ENCODE data around the gene KCNQ1.

KCNQ1 gene

DNA sequence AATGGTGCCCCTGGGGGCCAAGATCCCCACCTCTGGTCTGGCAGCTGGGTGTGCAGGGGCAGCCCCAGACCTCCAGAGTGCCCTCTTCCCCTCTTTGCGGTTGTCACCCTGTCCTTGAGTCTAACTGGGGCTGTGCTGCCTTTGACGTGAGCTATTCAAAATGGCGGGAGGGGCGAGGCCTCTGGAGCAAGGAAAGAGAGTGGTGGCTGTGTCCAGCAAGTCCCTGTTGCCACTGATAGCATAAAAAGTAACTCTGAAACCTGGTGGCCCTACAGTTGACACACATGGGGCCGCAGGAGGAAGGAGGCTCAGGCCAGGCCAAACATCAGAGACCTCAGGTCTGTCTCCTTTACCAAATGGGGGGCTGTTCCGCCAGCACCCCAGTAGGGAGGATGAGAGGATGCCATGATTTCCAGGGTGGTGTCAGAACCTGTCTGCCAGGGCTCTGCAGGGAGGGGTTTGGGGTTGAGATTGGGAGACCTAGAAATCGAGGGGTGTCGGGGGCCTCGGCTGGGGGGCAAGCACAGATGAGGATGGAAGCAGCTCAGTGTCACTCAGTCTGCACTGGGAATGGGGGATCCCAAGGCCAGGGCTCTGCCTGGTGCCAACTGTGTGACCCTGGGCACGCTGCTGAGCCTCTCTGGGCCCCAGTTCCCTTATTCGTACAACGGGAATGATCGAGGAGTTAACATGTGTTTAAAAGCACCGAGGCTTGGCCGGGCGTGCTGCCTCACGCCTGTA lies 304.2 kb downstream of the KCNQ1 start:
- H3K4me2 ChIP-seq (ENCODE audit: low read depth, low read length, poor library complexity, severe bottlenecking): no peak overlapping the region
- H3K9me2 ChIP-seq (replicated peaks; ENCODE audit: insufficient read depth, low read length): no peaks in the 10 kb centered on the region
- no peak overlapping the region for H3K4me3 ChIP-seq (ENCODE audit: insufficient read depth, low read length, poor library complexity, severe bottlenecking)
- H3K36me3 ChIP-seq (ENCODE audit: low read length): no peaks in the 10 kb centered on the region
- no peak overlapping the region for H3K9ac ChIP-seq (ENCODE audit: low read length)
- no peak overlapping the region for H2AFZ ChIP-seq (ENCODE audit: low read depth, low read length, severe bottlenecking)
- no peaks in the 10 kb centered on the region for H3K9me3 ChIP-seq (ENCODE audit: insufficient read depth, low read length)
- no peaks in the 10 kb centered on the region for H4K20me1 ChIP-seq (ENCODE audit: low read depth, low read length)
- H3K27ac ChIP-seq (ENCODE audit: low read depth, low read length): no peak overlapping the region
- H3K27me3 ChIP-seq (ENCODE audit: low read length): no peaks in the 10 kb centered on the region
- H3F3A ChIP-seq (ENCODE audit: insufficient read depth): no peaks in the 10 kb centered on the region
- TF ChIP-seq, protein P1, sequence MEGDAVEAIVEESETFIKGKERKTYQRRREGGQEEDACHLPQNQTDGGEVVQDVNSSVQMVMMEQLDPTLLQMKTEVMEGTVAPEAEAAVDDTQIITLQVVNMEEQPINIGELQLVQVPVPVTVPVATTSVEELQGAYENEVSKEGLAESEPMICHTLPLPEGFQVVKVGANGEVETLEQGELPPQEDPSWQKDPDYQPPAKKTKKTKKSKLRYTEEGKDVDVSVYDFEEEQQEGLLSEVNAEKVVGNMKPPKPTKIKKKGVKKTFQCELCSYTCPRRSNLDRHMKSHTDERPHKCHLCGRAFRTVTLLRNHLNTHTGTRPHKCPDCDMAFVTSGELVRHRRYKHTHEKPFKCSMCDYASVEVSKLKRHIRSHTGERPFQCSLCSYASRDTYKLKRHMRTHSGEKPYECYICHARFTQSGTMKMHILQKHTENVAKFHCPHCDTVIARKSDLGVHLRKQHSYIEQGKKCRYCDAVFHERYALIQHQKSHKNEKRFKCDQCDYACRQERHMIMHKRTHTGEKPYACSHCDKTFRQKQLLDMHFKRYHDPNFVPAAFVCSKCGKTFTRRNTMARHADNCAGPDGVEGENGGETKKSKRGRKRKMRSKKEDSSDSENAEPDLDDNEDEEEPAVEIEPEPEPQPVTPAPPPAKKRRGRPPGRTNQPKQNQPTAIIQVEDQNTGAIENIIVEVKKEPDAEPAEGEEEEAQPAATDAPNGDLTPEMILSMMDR (IDR thresholded peaks at IDR 0.05; ENCODE audit: insufficient read depth, low read length, poor library complexity, severe bottlenecking): no peak
- no peak for TF ChIP-seq EZH2phosphoT487 (conservative IDR thresholded peaks at IDR 0.05; ENCODE audit: low read length)
- no peaks in the 10 kb centered on the region for H3K79me2 ChIP-seq (ENCODE audit: insufficient read depth, low read length)

DNA sequence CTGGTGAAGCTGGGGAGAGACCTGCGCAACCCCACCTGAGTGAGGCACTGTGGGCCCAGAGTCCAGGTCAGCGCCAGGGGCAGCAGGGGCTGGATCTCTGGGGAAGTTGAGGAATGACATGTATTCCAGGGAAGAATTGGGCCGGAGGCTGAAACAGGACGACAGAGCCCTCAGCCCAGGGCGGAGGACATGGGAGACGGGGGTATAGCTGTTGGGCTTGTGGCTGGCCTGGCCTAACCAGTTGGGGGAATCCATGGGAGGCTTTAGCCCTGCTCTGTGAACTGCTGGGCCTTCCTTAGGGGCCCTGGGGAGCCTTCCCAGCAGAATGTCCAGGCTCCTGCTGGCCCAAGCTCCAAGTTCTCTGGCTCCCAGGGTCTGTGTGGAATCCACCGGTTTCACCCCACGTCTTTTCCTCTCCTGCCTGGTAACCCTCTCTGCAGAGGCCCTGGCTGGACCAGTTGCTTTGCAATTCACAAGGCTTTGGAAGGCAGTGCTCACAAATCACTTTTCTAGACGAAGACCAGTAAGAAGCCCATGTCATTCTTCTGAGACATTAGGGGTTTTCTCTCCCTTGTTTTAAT lies 305.4 kb downstream of the KCNQ1 start:
- TF ChIP-seq, protein P1 (IDR thresholded peaks at IDR 0.05; ENCODE audit: insufficient read depth, low read length, poor library complexity, severe bottlenecking): no peak
- TF ChIP-seq EZH2phosphoT487 (conservative IDR thresholded peaks at IDR 0.05; ENCODE audit: low read length): no peak
- H3K4me2 ChIP-seq (ENCODE audit: low read depth, low read length, poor library complexity, severe bottlenecking): no peak overlapping the region

DNA sequence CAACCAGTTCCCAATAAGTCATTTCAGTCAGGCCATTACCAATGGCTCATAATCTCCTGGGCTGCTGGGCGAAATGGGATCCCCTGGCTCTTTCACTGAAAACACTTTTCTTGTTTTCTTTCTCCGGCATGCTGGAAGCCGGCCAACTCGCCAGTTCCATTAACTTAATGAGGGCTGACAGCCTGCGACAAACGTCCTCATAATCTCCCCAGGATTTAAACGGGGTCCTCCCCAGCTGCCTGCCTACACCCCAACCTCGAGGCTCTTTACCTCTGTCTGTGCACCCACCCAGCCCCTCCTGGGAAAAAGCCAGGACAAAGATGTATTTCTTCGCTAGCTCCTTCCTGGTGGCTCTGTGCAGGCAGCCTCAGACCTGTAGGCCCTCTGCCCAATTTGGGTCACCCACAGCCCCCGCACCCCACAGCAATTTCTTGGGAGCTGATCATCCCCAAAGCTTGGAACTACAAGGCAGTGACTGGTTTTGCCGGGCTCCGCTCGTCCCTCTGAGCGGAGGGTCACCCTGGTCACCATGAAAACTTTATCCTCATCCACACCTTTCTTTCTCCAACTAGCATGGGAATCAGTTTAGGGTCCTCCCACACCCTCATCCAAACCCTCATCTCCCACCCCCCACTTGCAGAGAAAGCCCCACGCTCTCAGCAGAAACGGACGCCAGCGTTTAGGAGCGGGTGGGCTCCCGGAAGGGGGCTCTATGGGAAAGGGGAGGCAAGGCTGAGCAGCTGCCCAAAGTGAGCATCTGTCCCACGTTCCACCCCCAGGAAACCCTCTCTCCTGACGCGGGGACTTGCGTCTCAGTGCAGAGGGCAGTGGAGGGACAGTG lies 306.1 kb downstream of the KCNQ1 start:
- Histone ChIP-seq H2AFZ (ENCODE audit: low read depth, low read length, severe bottlenecking) (no peak overlapping the region), H3K36me3 (ENCODE audit: low read length) (no peaks in the 10 kb centered on the region), H3K27me3 (ENCODE audit: low read length) (no peaks in the 10 kb centered on the region), H3K9me2 (replicated peaks; ENCODE audit: insufficient read depth, low read length) (no peaks in the 10 kb centered on the region), H3K9ac (ENCODE audit: low read length) (no peak overlapping the region), H3F3A (ENCODE audit: insufficient read depth) (no peaks in the 10 kb centered on the region), H3K4me2 (ENCODE audit: low read depth, low read length, poor library complexity, severe bottlenecking) (no peak overlapping the region), H4K20me1 (ENCODE audit: low read depth, low read length) (no peaks in the 10 kb centered on the region), H3K27ac (ENCODE audit: low read depth, low read length) (no peak overlapping the region), H3K79me2 (ENCODE audit: insufficient read depth, low read length) (no peaks in the 10 kb centered on the region), H3K4me3 (ENCODE audit: insufficient read depth, low read length, poor library complexity, severe bottlenecking) (no peak overlapping the region), H3K9me3 (ENCODE audit: insufficient read depth, low read length) (no peaks in the 10 kb centered on the region)
- TF ChIP-seq, protein P1 (IDR thresholded peaks at IDR 0.05; ENCODE audit: insufficient read depth, low read length, poor library complexity, severe bottlenecking): no peak
- no peak for TF ChIP-seq EZH2phosphoT487 (conservative IDR thresholded peaks at IDR 0.05; ENCODE audit: low read length)

More for the DNA sequence above, 305.4 kb downstream of the KCNQ1 start:
- Histone ChIP-seq H3F3A (ENCODE audit: insufficient read depth) (no peaks in the 10 kb centered on the region), H3K27me3 (ENCODE audit: low read length) (no peaks in the 10 kb centered on the region), H3K27ac (ENCODE audit: low read depth, low read length) (no peak overlapping the region), H4K20me1 (ENCODE audit: low read depth, low read length) (no peaks in the 10 kb centered on the region), H3K9ac (ENCODE audit: low read length) (no peak overlapping the region), H3K36me3 (ENCODE audit: low read length) (no peaks in the 10 kb centered on the region), H3K79me2 (ENCODE audit: insufficient read depth, low read length) (no peaks in the 10 kb centered on the region), H3K9me3 (ENCODE audit: insufficient read depth, low read length) (no peaks in the 10 kb centered on the region), H2AFZ (ENCODE audit: low read depth, low read length, severe bottlenecking) (no peak overlapping the region), H3K4me3 (ENCODE audit: insufficient read depth, low read length, poor library complexity, severe bottlenecking) (no peak overlapping the region), H3K9me2 (replicated peaks; ENCODE audit: insufficient read depth, low read length) (no peaks in the 10 kb centered on the region)
